HCT116 (cell line): ENCODE measurements around the gene GAB2. TPM values are rescaled to one million over a fixed set of nuclear protein-coding genes. Genes with fewer than 3 reads are reported as not detected.

Experiments
- ATAC-seq: fragments of 200-7000 bp; cut with Tn5 transposase; 2 replicates; pipeline ENCODE4 v1.9.1; 2020; ENCODE audit warnings: mild to moderate bottlenecking, moderate library complexity
- BruUV-seq: library from RNA; stranded (reverse); fragments of 400-500 nt; replicated peaks from 2 replicates; lab custom pipeline; 2021; lab: Mats Ljungman, UMichigan
- CTCF ChIA-PET: fragments of 300-600 bp; sonication (Branson Sonifier 250); formaldehyde crosslinking; loops from one replicate; lab custom pipeline; 2021; ENCODE audit warnings: antibody characterized with exemption; lab: Charles Lee
- POLR2A ChIA-PET: fragments of 300-600, 350-600 bp; sonication (Branson Sonifier 250); formaldehyde crosslinking; loops from one replicate; lab custom pipeline; 2021; ENCODE audit warnings: antibody characterized with exemption; lab: Charles Lee
- RAD21 ChIA-PET, 2 experiments: fragments of 300-600 bp; sonication (Branson Sonifier 250); formaldehyde crosslinking; loops; one replicate each; lab custom pipeline; 2023; ENCODE audit warnings: low total read pairs in 2 of 2; ENCODE audit not compliant: uncharacterized antibody in 2 of 2, unreplicated experiment in 2 of 2, low non-redundant PET in 1 of 2; lab: Charles Lee
- DNase-seq: peaks from one replicate; pipeline ENCODE4 v3.0.0-alpha.2; 2010; ENCODE audit warnings: low read depth, low spot score
- H2AFZ ChIP-seq: fragments of 200-600 bp; shearing (Covaris generic), sonication (generic); 2 replicates; pipeline ENCODE4 v1.6.1; 2017; ENCODE audit warnings: low read depth, mixed run types, mixed read lengths, antibody characterized with exemption, low read length; ENCODE audit not compliant: poor library complexity, severe bottlenecking
- H3K27ac ChIP-seq: 2 replicates; pipeline ENCODE4 v1.5.1; 2012; ENCODE audit warnings: low read depth, low read length
- H3K27me3 ChIP-seq: fragments of 200-600 bp; sonication (generic); 2 replicates; pipeline ENCODE4 v1.6.1; 2016; ENCODE audit warnings: mixed run types, low read length, mixed read lengths; ENCODE audit not compliant: insufficient read depth
- H3K36me3 ChIP-seq, 2 experiments: fragments of 200-500 bp in 1 of 2; fragments of 200-600 bp in 1 of 2; sonication (Bioruptor generic) in 1 of 2; sonication (generic) in 1 of 2; 2 replicates each; pipeline versions ENCODE4 v1.5.1 to v1.6.1; 2014 to 2016; ENCODE audit warnings: low read length in 2 of 2, inconsistent platforms in 1 of 2, mixed read lengths in 1 of 2, mixed run types in 1 of 2; ENCODE audit not compliant: insufficient read depth in 2 of 2, control insufficient read depth in 1 of 2
- H3K4me1 ChIP-seq, 2 experiments: fragments of 200-600 bp in 1 of 2; sonication (generic) in 1 of 2; 2 replicates each; pipeline versions ENCODE4 v1.5.1 to v1.6.1; 2012 to 2017; ENCODE audit warnings: low read length in 2 of 2, inconsistent platforms in 1 of 2, mild to moderate bottlenecking in 1 of 2, mixed read lengths in 1 of 2, mixed run types in 1 of 2, moderate library complexity in 1 of 2; ENCODE audit not compliant: insufficient read depth in 2 of 2, control insufficient read depth in 1 of 2
- H3K4me2 ChIP-seq: fragments of 200-600 bp; sonication (generic); 2 replicates; pipeline ENCODE4 v1.6.1; 2017; ENCODE audit warnings: mixed run types, low read length, mixed read lengths
- H3K4me3 ChIP-seq, 2 experiments: fragments of 200-600 bp in 1 of 2; sonication (generic) in 1 of 2; replicated peaks in 1 of 2; 2 replicates each; pipeline ENCODE4 v1.5.1; 2011 to 2016; ENCODE audit warnings: low read length in 2 of 2, control low read depth in 1 of 2, low read depth in 1 of 2, mild to moderate bottlenecking in 1 of 2, mixed read lengths in 1 of 2, mixed run types in 1 of 2
- H3K79me2 ChIP-seq: fragments of 200-600 bp; sonication (generic); 2 replicates; pipeline ENCODE4 v1.6.1; 2017; ENCODE audit warnings: mild to moderate bottlenecking, mixed run types, low read length, moderate library complexity, mixed read lengths; ENCODE audit not compliant: insufficient read depth
- H3K9ac ChIP-seq: fragments of 200-600 bp; sonication (generic); 2 replicates; pipeline ENCODE4 v1.6.1; 2016; ENCODE audit warnings: low read length, mixed read lengths
- H3K9me2 ChIP-seq: fragments of 200-600 bp; sonication (generic), shearing (Covaris generic); 2 replicates; pipeline ENCODE4 v1.6.1; 2017; ENCODE audit warnings: mixed run types, mild to moderate bottlenecking, moderate library complexity; ENCODE audit not compliant: insufficient read depth
- H3K9me3 ChIP-seq, 2 experiments: fragments of 200-500 bp in 1 of 2; fragments of 200-600 bp in 1 of 2; sonication (Bioruptor generic) in 1 of 2; sonication (generic) in 1 of 2; 2 replicates each; pipeline ENCODE4 v1.6.1; 2014 to 2017; ENCODE audit warnings: low read length in 2 of 2, mixed read lengths in 2 of 2, inconsistent platforms in 1 of 2, low read depth in 1 of 2, mild to moderate bottlenecking in 1 of 2, mixed run types in 1 of 2, moderate library complexity in 1 of 2; ENCODE audit not compliant: control insufficient read depth in 1 of 2, insufficient read depth in 1 of 2
- H4K20me1 ChIP-seq: fragments of 200-600 bp; sonication (generic), shearing (Covaris generic); 2 replicates; pipeline ENCODE4 v1.6.1; 2017; ENCODE audit warnings: mixed run types, mild to moderate bottlenecking, moderate library complexity; ENCODE audit not compliant: insufficient read depth
- EGR1 ChIP-seq: IDR thresholded peaks from 2 replicates; pipeline ENCODE4 v1.6.1; 2012; ENCODE audit warnings: low read depth
- REST ChIP-seq: IDR thresholded peaks from 2 replicates; pipeline ENCODE4 v1.6.1; 2012; ENCODE audit warnings: low read depth
- TCF7L2 ChIP-seq: IDR thresholded peaks from 2 replicates; pipeline ENCODE4 v1.7.0; 2011; ENCODE audit warnings: borderline replicate concordance, inconsistent platforms; ENCODE audit not compliant: insufficient read depth, insufficient read length; ENCODE audit errors: extremely low read depth
- YY1 ChIP-seq: IDR thresholded peaks from 2 replicates; pipeline ENCODE4 v1.6.1; 2011; ENCODE audit warnings: low read length, low read depth, moderate library complexity, mild to moderate bottlenecking; ENCODE audit not compliant: insufficient replicate concordance; ENCODE audit errors: extremely low read depth
- intact Hi-C: fragments of 100-400 bp; cut with micrococcal nuclease; formaldehyde crosslinking; loops from 2 replicates; pipeline ENCODE4 v1.10.0; 2022
- total RNA-seq: library from RNA; stranded (reverse); gene quantifications from one replicate; pipeline ENCODE4 v1.2.1, GENCODE V29; 2021; ENCODE audit not compliant: unreplicated experiment

Gene GAB2
- total RNA-seq, 1 experiment from 2014 or later: 1.9 TPM

GRCh38 chr11:78219493-78220217 lies 198.0 kb downstream of the GAB2 start:
- no peak for ATAC-seq

More at GRCh38 chr11:78219493-78220217, 198.0 kb downstream of the GAB2 start:
- Histone ChIP-seq H2AFZ (no peak overlapping the region), H3K9me2 (no peaks in the 10 kb centered on the region), H3K4me2 (no peak overlapping the region), H3K4me1 (peaks cover 0 to 7% of the 10 kb centered on the region in 2 experiments; a peak in 2 of 4 replicates), H3K36me3 (peaks cover 0 to 4% of the 10 kb centered on the region in 2 experiments; a peak in 1 of 4 replicates), H4K20me1 (no peaks in the 10 kb centered on the region), H3K79me2 (no peaks in the 10 kb centered on the region), H3K9me3 (no peaks in the 10 kb centered on the region), H3K4me3 (no peak overlapping the region), H3K9ac (no peak overlapping the region), H3K27ac (no peak overlapping the region), H3K27me3 (no peaks in the 10 kb centered on the region)
- no peak for DNase-seq
- TF ChIP-seq YY1: no peak
- TF ChIP-seq TCF7L2: no peak
- no peak for TF ChIP-seq EGR1
- TF ChIP-seq REST: no peak
- ChIA-PET RAD21 (no interaction called here), CTCF (interaction anchor here (0.9 kb wide), 1 partner anchor 9 kb away, joined by 3 read pairs; no protein-coding TSS in a partner anchor), POLR2A (no interaction called here)
- intact Hi-C loops: no loop called here
- no TSS peak for BruUV-seq
